HFF-Myc (cell line): ENCODE results near the gene AQP3.

Source experiments
- DNase-seq: peaks from one replicate; pipeline ENCODE4 v3.0.0-alpha.2; 2011; ENCODE audit warnings: low read depth; ENCODE audit errors: extremely low read depth
- H3K4me3 ChIP-seq: replicated peaks from 2 replicates; pipeline ENCODE4 v1.5.1; 2011; ENCODE audit warnings: low read depth, mild to moderate bottlenecking, control low read depth, low read length
- CTCF ChIP-seq: IDR thresholded peaks from 2 replicates; pipeline ENCODE4 v1.5.1; 2012; ENCODE audit warnings: mild to moderate bottlenecking, low read depth, low read length, control low read depth; ENCODE audit errors: missing control alignments

AQP3 gene

GRCh38 chr9:33468215-33468730 is 20.9 kb upstream of the AQP3 start:
- no peak for DNase-seq
- no peak overlapping the region for H3K4me3 ChIP-seq
- no peak for TF ChIP-seq CTCF

DNA sequence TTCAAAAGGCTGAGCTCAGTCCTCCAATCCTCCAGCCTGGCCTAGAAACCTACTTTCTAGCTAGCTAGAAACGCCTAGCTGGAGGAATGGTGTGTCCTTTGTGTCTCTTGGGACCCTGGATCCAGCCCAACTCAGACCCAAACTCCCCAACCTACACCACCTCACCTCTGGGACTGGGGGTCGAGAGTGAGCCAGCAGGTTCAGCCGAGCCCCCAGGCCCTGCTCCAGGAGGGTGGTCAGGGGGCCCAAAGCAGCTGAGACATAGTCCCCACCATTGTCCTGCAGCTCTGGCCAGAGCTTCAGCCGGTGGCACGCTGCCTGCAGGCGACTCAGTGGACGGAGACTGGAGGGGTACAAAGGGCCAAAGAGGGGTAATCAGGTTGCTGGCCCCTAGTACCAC is 20.1 kb upstream of the AQP3 start:
- DNase-seq = no peak
- no peak for TF ChIP-seq CTCF
- no peak overlapping the region for H3K4me3 ChIP-seq

DNA sequence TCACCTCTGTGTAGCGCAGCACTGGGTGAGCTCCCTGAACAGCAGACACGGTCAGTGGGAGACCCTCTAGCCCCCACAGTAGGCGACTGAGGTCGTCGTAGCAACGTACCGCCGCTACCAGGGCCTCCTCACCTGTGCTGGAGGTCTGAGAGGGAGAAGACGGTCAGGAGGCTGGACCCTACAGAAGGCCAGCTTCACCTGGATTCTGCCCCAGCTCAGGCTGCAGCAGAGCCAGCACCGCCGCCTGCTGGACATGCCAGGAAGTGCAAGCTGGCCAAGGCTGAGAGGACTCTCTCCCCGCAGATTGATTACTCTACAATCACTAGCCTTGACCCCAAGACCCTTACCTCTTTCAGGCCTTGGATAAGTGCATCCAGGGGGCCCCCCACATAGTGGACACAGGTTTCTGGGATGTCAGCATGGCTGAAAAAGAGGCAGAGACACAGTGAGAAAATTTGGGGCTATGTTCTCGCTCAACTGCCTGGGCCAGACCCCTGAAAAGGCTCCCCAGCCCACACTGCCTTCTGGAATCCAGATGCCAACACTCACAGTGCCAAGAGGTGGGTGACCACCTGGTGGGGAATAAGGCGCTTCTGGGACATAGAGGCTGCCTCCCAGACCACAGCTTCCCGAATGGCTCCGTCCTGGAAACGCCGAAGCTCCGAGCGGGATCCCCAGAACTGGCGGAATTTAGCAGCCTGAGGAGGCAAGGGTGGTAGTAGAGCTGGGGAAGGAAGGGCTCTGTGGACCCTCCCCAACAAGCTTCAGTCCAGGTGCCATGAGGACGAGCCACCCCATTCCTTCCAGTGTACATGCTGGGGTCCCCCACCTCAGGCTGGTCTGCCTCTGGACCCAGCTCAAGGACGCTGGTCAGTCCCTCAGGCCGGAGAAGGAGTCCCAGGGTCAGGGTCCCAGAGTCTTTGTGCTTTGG is 19.4 kb upstream of the AQP3 start:
- TF ChIP-seq CTCF = peak; percentile 96
- DNase-seq = no peak
- no peak overlapping the region for H3K4me3 ChIP-seq

DNA sequence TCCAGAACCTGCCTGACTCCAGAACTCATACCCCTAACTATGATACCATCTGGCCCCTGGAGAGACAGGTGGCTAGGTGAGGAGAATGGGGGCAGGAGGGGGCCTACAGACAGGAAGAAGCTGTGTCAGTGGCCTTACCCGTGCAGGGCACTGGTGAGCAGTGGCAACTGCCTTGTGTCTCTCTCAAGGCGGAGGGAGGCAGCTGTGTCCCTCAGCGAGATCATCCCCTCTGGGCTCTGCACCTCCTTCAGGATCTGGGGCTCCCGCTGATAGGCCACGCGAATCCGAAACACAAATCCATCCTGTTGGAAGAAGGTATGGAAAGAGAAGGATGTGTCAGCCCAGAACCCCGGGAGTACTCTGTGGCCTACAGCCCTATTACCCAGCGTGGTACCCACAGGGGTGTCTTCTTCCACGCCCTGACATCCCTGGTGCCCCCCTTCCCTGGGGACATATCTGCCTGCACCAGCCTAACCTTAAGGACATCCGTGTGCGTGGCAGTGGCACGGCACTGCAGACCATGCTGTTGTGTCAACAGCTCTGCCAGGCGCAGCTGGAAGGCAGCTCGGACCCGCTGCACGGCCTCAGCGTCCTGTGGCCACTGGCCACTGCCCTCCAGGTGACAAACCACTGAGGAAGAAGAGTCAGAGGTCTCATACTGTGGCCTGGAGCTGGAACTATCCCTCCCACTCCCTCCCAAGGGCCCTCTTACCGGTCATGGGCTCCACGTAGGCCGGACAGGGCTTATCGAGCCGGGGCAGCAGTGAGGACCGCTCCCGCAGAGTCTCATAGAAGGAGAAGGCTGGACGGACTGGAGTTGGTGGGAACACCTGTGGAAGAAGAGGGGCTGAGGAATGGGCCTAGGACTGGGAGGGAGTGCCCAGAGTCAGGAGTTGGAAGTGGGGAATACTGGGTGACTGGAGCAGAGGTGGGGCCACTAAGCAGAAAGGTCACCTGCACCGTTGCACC is 18.5 kb upstream of the AQP3 start:
- DNase-seq = no peak
- no peak overlapping the region for H3K4me3 ChIP-seq
- no peak for TF ChIP-seq CTCF

DNA sequence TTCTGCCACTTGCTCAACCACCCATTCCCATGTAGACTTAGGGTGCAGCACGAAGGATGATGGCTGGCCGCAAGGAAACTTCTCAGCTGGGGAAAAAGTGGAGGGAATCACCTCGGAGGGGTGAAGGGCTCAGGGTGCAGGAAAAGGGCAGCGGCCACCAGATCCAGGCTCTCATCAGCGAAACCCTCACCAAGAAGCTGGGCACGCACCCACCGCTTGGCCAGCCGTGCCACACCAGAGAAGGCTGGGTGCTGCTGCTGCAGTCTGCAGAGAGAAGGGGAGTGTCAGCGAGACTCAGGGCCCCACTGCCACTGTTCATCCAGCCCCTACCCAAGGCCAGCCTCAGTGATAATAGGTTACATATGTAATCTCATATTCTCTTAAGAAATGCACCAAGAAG is 17.7 kb upstream of the AQP3 start:
- TF ChIP-seq CTCF = no peak
- H3K4me3 ChIP-seq = no peak overlapping the region
- DNase-seq = no peak

DNA sequence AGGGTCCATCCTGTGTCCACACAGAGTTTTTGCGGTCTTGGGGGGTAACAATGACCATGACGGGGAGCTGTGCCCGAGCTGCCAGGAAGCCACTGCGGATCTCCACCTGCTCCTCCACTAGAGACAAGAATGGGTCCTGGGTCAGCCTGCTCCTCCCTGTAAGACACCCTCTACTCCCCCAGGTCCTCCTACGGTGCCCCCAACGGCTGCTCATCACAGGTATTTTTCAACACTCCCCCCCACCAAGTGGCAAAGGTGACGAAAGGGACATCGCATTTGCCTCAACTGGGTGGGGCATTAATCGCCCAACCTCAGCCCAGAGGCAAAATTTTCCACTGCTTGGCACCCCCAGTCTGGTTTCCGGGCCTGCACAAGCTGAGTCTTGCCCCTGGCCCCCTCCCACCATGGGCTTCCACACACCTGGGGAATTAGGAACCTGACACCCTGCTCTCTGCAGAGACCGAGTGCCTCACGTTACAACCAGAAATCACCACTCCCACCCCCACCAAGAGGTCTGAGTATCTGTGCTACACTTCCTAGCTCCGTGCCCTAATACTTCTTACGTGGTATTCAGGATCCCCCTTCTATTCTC is 16.7 kb upstream of the AQP3 start:
- no peak overlapping the region for H3K4me3 ChIP-seq
- no peak for DNase-seq
- no peak for TF ChIP-seq CTCF
